Small intestine (tissue), 7 donors: ENCODE measurements around the gene LINGO3. TPM values are rescaled to one million over a fixed set of nuclear protein-coding genes. Genes with fewer than 3 reads are reported as not detected.

Experiments used
- DNase-seq, 2 donors: peaks; one replicate each; pipeline versions ENCODE4 v3.0.0 to v3.0.0-alpha.2; 2013
- FAIRE-seq: peaks from 2 replicates; lab custom pipeline; 2012; peaks lifted over from hg19 to GRCh38; lab: Jason Lieb, UNC
- H3K27ac ChIP-seq, 3 donors: one replicate each; pipeline ENCODE4 v1.5.1; 2013; ENCODE audit warnings: low read length in 2 of 3, mild to moderate bottlenecking in 2 of 3, control low read depth in 1 of 3, inconsistent platforms in 1 of 3, low read depth in 1 of 3, moderate library complexity in 1 of 3
- H3K27me3 ChIP-seq, 3 donors: one replicate each; pipeline ENCODE4 v1.6.1; 2013; ENCODE audit warnings: low read length in 3 of 3, inconsistent platforms in 1 of 3; ENCODE audit not compliant: control insufficient read depth in 3 of 3, insufficient read depth in 3 of 3
- H3K36me3 ChIP-seq, 3 donors: one replicate each; pipeline ENCODE4 v1.6.1; 2013; ENCODE audit warnings: low read length in 3 of 3, inconsistent platforms in 1 of 3, low read depth in 1 of 3, mild to moderate bottlenecking in 1 of 3, moderate library complexity in 1 of 3; ENCODE audit not compliant: control insufficient read depth in 3 of 3, insufficient read depth in 2 of 3
- H3K4me1 ChIP-seq, 3 donors: one replicate each; pipeline ENCODE4 v1.6.1; 2013; ENCODE audit warnings: low read length in 2 of 3, inconsistent platforms in 1 of 3, low read depth in 1 of 3, mild to moderate bottlenecking in 1 of 3, moderate library complexity in 1 of 3; ENCODE audit not compliant: control insufficient read depth in 3 of 3, insufficient read depth in 2 of 3
- H3K4me3 ChIP-seq, 3 donors: one replicate each; pipeline ENCODE4 v1.5.1; 2013; ENCODE audit warnings: low read length in 3 of 3, control low read depth in 1 of 3, inconsistent platforms in 1 of 3, low read depth in 1 of 3, mild to moderate bottlenecking in 1 of 3, moderate library complexity in 1 of 3
- H3K9me3 ChIP-seq, 2 donors: one replicate each; pipeline ENCODE4 v1.6.1; 2013; ENCODE audit warnings: low read depth in 1 of 2, low read length in 1 of 2; ENCODE audit not compliant: control insufficient read depth in 2 of 2, insufficient read depth in 1 of 2
- WGBS, 3 donors: extraction: QIAGEN DNeasy Blood & Tissue Kit; methylation state at CpG; one replicate each; pipeline ENCODE4 v1.1.7; 2013; 5-methylcytosine and 5-hydroxymethylcytosine counted together
- polyA plus RNA-seq, 4 donors: library from polyadenylated mRNA; stranded (reverse) in 3 of 4; unstranded in 1 of 4; fragments of 200-250 nt in 3 of 4; fragments of 120-200 nt in 1 of 4; gene quantifications; one replicate each; pipeline versions ENCODE4 v1.2.1 to v1.2.3, GENCODE V29; 2013
- donor health status: healthy with polysubstance abuse.
- donor health status: control.
- donor health status: control.
- donor health status: Bipolar disorder and iron deficiency.
- donor health status: healthy.

The LINGO3 gene
- polyA plus RNA-seq, 4 donors = 0.13 to 0.56 TPM; not detected in 2

DNA sequence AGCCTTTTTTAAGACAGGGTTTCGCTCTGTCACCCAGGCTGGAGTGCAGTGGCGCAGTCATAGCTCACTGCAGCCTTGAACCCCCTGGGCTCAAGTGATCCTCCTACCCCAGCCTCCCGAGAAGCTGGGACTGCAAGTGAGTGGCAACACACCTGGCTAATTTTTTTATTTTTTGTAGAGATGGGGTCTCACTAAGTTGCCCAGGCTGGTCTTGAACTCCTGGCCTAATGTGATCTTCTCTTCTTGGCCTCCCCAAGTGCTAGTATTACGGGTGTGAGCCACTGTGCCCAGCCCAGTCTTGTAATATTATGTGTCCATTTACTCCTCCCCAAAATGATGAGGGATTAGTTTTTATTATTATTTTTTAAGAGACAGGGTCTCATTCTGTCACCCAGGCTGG, 3.1 kb upstream of the LINGO3 start:
- 90 to 93% (median 92%) methylated on average over 4 of the region's 4 CpGs for WGBS, 3 donors
- Histone ChIP-seq H3K36me3 (no peaks in the 10 kb centered on the region), H3K27ac (no peak overlapping the region), H3K4me1 (peaks cover 0 to 9% (median 0%) of the 10 kb centered on the region in 3 donors), H3K27me3 (peaks cover 0 to 57% (median 19%) of the 10 kb centered on the region in 3 donors), H3K9me3 (peaks cover 0 to 16% of the 10 kb centered on the region in 2 donors), H3K4me3 (no peak overlapping the region)
- DNase-seq (no peak), FAIRE-seq (no peak)

DNA sequence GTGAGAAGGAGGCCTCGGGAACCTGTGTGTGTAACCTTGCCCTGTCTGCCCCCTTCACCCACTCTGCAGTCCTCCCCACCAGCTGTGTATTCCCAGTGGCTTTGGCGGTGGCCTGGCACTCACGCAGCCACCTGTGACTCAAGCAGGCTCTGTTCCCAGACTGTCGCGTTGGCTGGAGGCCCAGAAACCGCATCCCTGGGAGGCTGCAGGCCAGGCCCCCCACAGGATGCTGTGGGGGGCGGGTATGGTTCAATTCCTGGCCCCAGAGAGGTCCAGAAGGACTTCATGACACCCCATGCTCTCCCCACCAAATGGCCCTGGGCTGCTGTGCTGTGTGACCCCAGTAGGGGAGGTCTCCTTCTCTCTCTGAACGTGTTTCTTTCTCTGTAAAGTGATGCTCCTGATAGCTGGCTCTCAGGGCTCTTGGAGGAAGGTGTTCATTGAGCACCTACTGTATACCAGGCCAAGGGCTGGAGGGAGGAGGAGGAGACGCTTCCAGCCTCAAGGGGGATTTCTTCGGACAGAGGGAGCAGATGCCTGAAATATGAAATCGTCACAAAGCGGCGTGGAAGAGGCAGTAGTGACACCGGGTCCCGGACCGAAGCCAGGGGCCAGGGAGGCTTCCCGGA, 1.9 kb upstream of the LINGO3 start:
- Histone ChIP-seq H3K36me3 (no peaks in the 10 kb centered on the region), H3K9me3 (peaks cover 0 to 5% of the 10 kb centered on the region in 2 donors), H3K27ac (no peak overlapping the region), H3K27me3 (peaks cover 0 to 58% (median 18%) of the 10 kb centered on the region in 3 donors), H3K4me1 (peaks cover 0 to 16% (median 0%) of the 10 kb centered on the region in 3 donors), H3K4me3 (no peak overlapping the region)
- FAIRE-seq (no peak), DNase-seq (no peak)
- 47 to 53% (median 52%) methylated on average over 16 to 17 of the region's 17 CpGs for WGBS, 3 donors

DNA sequence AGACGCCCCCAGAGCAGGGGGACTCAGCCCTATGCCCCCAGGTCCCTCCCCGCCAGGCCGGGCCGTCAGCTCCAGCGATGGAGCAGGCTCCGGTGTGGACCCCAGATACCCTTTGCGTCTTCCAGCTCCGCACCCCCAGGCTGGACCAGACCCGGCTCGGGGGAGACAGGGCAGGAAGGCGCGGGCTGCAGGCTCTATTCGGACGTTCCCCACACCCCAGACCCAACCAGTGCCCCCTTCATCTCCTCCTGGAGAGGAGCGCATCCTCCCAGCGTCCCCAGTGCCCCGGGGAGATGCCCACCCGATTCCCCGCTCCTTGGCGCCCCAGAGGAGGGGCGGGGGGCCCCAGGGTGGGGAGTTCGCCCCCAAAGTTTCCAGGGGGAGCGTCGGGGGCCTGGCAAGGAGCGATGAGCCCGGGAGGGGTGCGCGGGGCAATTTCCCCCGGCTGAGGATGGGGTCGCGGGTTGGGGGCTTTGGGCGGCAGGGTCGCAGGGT, 389 bp downstream of the LINGO3 start:
- DNase-seq (no peak), FAIRE-seq (no peak)
- H3K4me1 ChIP-seq = peaks cover 0 to 27% (median 0%) of the 10 kb centered on the region in 3 donors
- H3K9me3 ChIP-seq = no peaks in the 10 kb centered on the region
- H3K36me3 ChIP-seq = no peaks in the 10 kb centered on the region
- WGBS, 3 donors = 16 to 22% (median 21%) methylated on average over 16 to 33 of the region's 33 CpGs
- H3K27ac ChIP-seq = no peak overlapping the region
- H3K27me3 ChIP-seq = peaks cover 0 to 59% (median 17%) of the 10 kb centered on the region in 3 donors
- H3K4me3 ChIP-seq = peak overlapping the region in 1 of 3 donors; percentile 38

DNA sequence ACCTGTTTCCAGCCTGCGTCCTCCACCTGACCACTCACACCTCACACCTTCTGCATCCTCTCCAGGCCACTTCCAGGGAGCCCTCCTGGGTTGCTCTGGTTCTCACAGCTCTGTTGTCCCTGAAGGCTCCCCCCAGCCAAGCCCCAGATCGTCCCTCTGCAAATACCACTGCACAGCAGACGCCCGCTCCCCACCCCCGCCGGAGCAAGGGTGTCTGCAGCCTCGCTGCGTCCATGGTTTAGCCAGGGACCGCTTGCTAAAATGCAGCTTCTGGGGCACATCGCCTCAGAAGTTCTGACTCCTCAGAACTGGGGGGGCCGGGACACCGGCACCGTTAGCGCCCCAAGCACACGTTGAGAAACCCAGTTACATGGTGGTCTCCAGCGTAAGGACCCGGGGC, 983 bp downstream of the LINGO3 start:
- WGBS, 3 donors = 68 to 71% (median 70%) methylated on average over 17 of the region's 17 CpGs
- peaks cover 0 to 59% (median 13%) of the 10 kb centered on the region in 3 donors for H3K27me3 ChIP-seq
- no peak overlapping the region for H3K4me3 ChIP-seq
- no peaks in the 10 kb centered on the region for H3K9me3 ChIP-seq
- no peak overlapping the region for H3K27ac ChIP-seq
- peaks cover 0 to 33% (median 0%) of the 10 kb centered on the region in 3 donors for H3K4me1 ChIP-seq
- FAIRE-seq = no peak
- DNase-seq = no peak
- no peaks in the 10 kb centered on the region for H3K36me3 ChIP-seq

DNA sequence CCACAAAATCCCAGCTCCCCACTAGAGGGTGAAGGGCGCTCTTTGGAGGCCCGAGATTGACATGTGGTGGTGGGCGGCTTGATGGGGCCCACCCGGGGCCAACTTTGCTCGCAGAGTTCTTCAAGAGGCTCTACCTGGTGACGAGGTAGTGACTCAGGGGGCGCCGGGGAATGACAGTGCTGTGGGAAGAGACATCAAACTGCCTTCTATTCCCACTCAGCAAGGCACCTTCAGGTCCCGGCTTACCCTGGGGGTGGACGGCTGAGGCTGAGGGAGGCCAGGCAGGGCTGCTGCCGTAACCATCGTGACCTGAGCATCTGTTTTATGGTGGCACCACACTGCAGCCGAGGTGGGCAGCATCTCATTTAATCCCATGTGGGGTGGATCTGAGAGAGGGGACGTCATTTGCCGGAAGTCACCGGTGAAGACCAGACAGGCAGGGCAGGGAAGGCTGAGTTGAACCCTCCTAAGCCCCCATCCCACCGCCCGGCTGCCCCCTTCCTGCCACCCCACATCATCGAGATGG, 1.6 kb downstream of the LINGO3 start:
- Histone ChIP-seq H3K36me3 (no peaks in the 10 kb centered on the region), H3K9me3 (no peaks in the 10 kb centered on the region), H3K4me1 (peaks cover 0 to 33% (median 0%) of the 10 kb centered on the region in 3 donors), H3K4me3 (no peak overlapping the region), H3K27me3 (peaks cover 0 to 62% (median 13%) of the 10 kb centered on the region in 3 donors), H3K27ac (no peak overlapping the region)
- 68 to 73% (median 72%) methylated on average over 19 of the region's 19 CpGs for WGBS, 3 donors
- DNase-seq (no peak), FAIRE-seq (no peak)

DNA sequence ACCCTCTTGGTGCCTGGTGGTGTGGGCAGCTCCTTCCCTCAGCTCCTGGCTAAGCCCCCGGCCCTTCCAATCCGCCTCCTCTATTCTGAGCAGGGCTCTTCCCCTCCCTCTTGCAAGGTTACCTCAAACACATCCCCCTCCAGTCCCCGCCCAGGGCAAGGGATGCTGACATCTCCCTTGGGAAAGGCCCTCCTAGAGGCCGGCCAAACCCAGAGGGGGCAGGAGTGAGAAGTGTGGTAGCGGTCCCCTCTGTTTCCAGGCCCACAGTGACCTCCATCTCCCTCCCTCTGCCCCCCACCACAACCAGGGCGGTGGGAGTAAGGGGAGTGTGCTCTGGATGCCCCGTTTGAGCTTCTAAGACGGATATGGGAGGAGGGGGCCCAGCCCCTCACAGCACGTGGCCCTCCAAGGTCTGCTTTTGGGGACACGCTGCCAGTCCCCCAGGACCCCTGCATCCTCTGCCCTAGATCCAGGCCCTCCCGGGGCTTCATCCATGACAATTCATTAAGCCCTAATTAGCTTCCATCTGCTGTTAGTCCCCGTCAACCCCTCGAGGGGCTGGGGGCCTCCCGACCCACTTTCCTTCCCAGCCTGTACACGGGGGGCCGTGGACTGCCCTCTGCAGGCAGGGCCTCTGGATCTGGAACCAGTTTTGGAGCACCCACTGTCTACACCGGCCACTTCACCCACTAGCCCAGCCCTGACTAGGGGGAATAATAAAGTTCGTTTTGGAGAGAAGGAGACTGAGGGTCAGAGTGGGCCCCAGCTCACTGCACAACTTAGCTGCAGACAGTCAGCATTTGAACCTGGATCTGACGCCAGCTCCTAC, 2.3 kb downstream of the LINGO3 start:
- 72 to 78% (median 72%) methylated on average over 19 of the region's 19 CpGs for WGBS, 3 donors
- Histone ChIP-seq H3K27me3 (peaks cover 0 to 67% (median 13%) of the 10 kb centered on the region in 3 donors), H3K4me1 (peaks cover 0 to 33% (median 0%) of the 10 kb centered on the region in 3 donors), H3K27ac (peak overlapping the region in 1 of 3 donors; percentile 70), H3K4me3 (no peak overlapping the region), H3K36me3 (no peaks in the 10 kb centered on the region), H3K9me3 (no peaks in the 10 kb centered on the region)
- DNase-seq (no peak), FAIRE-seq (no peak)

DNA sequence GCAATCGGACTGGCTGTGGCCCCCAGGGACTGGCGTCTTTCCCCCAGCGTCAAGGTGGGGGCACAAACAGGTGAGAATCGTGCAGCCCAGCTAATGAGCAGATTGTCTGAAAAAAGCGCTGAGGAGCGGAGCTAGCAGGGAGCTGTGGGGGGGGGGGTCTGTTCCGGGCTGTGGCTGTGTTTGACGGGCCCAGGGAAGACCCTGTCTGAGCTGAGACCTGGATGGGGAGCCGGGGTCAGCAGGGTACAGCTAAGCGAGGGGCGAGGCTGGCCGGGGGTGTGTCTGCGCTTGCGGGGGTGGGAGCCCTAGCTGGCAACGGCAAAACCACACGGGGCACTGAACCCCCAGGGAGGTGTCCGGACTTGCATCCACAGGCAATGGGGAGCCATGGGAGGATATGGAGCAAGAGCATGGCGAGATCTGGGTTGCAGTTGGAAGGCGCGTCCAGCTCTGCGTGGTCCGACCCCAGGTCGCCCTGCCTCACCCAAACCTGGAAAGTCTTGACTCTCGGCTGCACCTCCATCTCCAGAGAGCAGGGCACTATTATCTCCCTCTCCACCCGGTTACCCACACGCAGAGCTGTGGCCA, 4.6 kb downstream of the LINGO3 start:
- H3K4me3 ChIP-seq = no peak overlapping the region
- FAIRE-seq (no peak), DNase-seq (no peak)
- H3K4me1 ChIP-seq = peaks cover 0 to 31% (median 0%) of the 10 kb centered on the region in 3 donors
- peaks cover 0 to 45% (median 11%) of the 10 kb centered on the region in 3 donors for H3K27me3 ChIP-seq
- no peak overlapping the region for H3K27ac ChIP-seq
- no peaks in the 10 kb centered on the region for H3K9me3 ChIP-seq
- 75 to 80% (median 78%) methylated on average over 26 of the region's 26 CpGs for WGBS, 3 donors
- no peaks in the 10 kb centered on the region for H3K36me3 ChIP-seq
